Astrocyte (in vitro differentiated cells and primary cell): ENCODE measurements around the gene GLRA3.

Experiments used
- CTCF ChIP-seq: IDR thresholded peaks from 2 replicates; pipeline ENCODE4 v1.5.1; 2011; ENCODE audit warnings: low read depth, mild to moderate bottlenecking, inconsistent platforms, low read length, moderate library complexity; ENCODE audit not compliant: insufficient read depth
- EZH2 ChIP-seq: IDR thresholded peaks from 2 replicates; pipeline ENCODE4 v1.6.1; 2012; ENCODE audit warnings: mild to moderate bottlenecking, low read length, inconsistent platforms; ENCODE audit not compliant: insufficient read depth

- TF ChIP-seq EZH2 (no peak), CTCF (no peak)
Measured at GRCh38 chr4:174734181-174734580, 94.9 kb downstream of the GLRA3 start.
